SU-DHL-6 (cell line): ENCODE measurements around the gene ARRB1.

Experiments used
- H2AFZ ChIP-seq: fragments of 200-600 bp; sonication (generic); 2 replicates; pipeline ENCODE4 v1.6.1; 2014; ENCODE audit warnings: low read depth, mild to moderate bottlenecking, moderate library complexity, mixed read lengths, antibody characterized with exemption, low read length; ENCODE audit not compliant: severe bottlenecking
- H3F3A ChIP-seq: fragments of 200-600 bp; shearing (Covaris generic); 2 replicates; pipeline ENCODE4 v1.6.0; 2016; ENCODE audit warnings: antibody characterized with exemption, mild to moderate bottlenecking; ENCODE audit not compliant: insufficient read depth
- H3K27ac ChIP-seq: fragments of 200-600 bp; sonication (generic); 2 replicates; pipeline ENCODE4 v1.5.1; 2016; ENCODE audit warnings: low read depth, mild to moderate bottlenecking, low read length, moderate library complexity, mixed read lengths
- H3K27me3 ChIP-seq: fragments of 200-600 bp; sonication (generic), shearing (Covaris generic); 2 replicates; pipeline ENCODE4 v1.6.0; 2014; ENCODE audit warnings: mild to moderate bottlenecking, low read length
- H3K36me3 ChIP-seq: fragments of 200-600 bp; sonication (generic); 2 replicates; pipeline ENCODE4 v1.6.1; 2014; ENCODE audit warnings: mild to moderate bottlenecking, low read length, mixed read lengths
- H3K4me2 ChIP-seq: fragments of 300-600, 200-600 bp; shearing (Covaris generic), sonication (generic); 2 replicates; pipeline ENCODE4 v1.6.0; 2014; ENCODE audit warnings: low read length, low read depth, mild to moderate bottlenecking; ENCODE audit not compliant: poor library complexity, severe bottlenecking
- H3K4me3 ChIP-seq: fragments of 200-600 bp; sonication (generic); 2 replicates; pipeline ENCODE4 v1.5.1; 2014; ENCODE audit warnings: antibody characterized with exemption, low read length, mild to moderate bottlenecking, mixed read lengths; ENCODE audit not compliant: insufficient read depth, poor library complexity, severe bottlenecking
- H3K79me2 ChIP-seq: fragments of 200-600 bp; sonication (generic); 2 replicates; pipeline ENCODE4 v1.6.1; 2014; ENCODE audit warnings: mild to moderate bottlenecking, low read length, moderate library complexity; ENCODE audit not compliant: insufficient read depth
- H3K9ac ChIP-seq: fragments of 200-600 bp; sonication (generic); 2 replicates; pipeline ENCODE4 v1.7.0; 2014; ENCODE audit warnings: mild to moderate bottlenecking, low read length
- H3K9me2 ChIP-seq: fragments of 200-600 bp; sonication (generic); replicated peaks from 2 replicates; pipeline ENCODE4 v1.6.1; 2014; ENCODE audit warnings: low read length; ENCODE audit not compliant: insufficient read depth
- H3K9me3 ChIP-seq: fragments of 200-600 bp; sonication (generic); 2 replicates; pipeline ENCODE4 v1.6.1; 2014; ENCODE audit warnings: low read length, mixed read lengths; ENCODE audit not compliant: insufficient read depth
- H4K20me1 ChIP-seq: fragments of 200-600 bp; sonication (generic); 2 replicates; pipeline ENCODE4 v1.6.1; 2014; ENCODE audit warnings: low read depth, mild to moderate bottlenecking, antibody characterized with exemption, low read length, moderate library complexity, mixed read lengths
- CTCF ChIP-seq: fragments of 200-600 bp; sonication (generic); IDR thresholded peaks from one replicate; pipeline ENCODE4 v1.5.1; 2017; ENCODE audit warnings: antibody characterized with exemption, mild to moderate bottlenecking, low read length, moderate library complexity; ENCODE audit not compliant: insufficient read depth, poor library complexity, severe bottlenecking
- EZH2phosphoT487 ChIP-seq: fragments of 200-600 bp; sonication (generic), shearing (Covaris generic); conservative IDR thresholded peaks from 2 replicates; pipeline ENCODE4 v1.6.1; 2018; ENCODE audit warnings: mild to moderate bottlenecking, antibody characterized with exemption, low read length, moderate library complexity, mixed read lengths

Gene ARRB1

GRCh38 chr11:75375626-75376025 is 24.2 kb upstream of the ARRB1 start:
- no peaks in the 10 kb centered on the region for H3K9me3 ChIP-seq
- H3K27ac ChIP-seq, result no peak overlapping the region
- no peaks in the 10 kb centered on the region for H3K79me2 ChIP-seq
- no peak overlapping the region for H2AFZ ChIP-seq
- no peak overlapping the region for H3K9ac ChIP-seq
- H3K9me2 ChIP-seq, result no peaks in the 10 kb centered on the region
- H3K4me2 ChIP-seq, result no peak overlapping the region
- no peaks in the 10 kb centered on the region for H3F3A ChIP-seq
- H3K36me3 ChIP-seq, result no peaks in the 10 kb centered on the region
- no peak overlapping the region for H3K4me3 ChIP-seq
- H4K20me1 ChIP-seq, result no peaks in the 10 kb centered on the region
- TF ChIP-seq EZH2phosphoT487 (no peak), CTCF (no peak)
- no peaks in the 10 kb centered on the region for H3K27me3 ChIP-seq

- no peaks in the 10 kb centered on the region for H3K27me3 ChIP-seq
- no peak overlapping the region for H3K9ac ChIP-seq
- H4K20me1 ChIP-seq, result no peaks in the 10 kb centered on the region
- H3K27ac ChIP-seq, result no peak overlapping the region
- no peaks in the 10 kb centered on the region for H3K79me2 ChIP-seq
- H2AFZ ChIP-seq, result no peak overlapping the region
- H3K4me3 ChIP-seq, result no peak overlapping the region
- H3K36me3 ChIP-seq, result no peaks in the 10 kb centered on the region
- TF ChIP-seq EZH2phosphoT487 (no peak), CTCF (no peak)
- H3K9me2 ChIP-seq, result no peaks in the 10 kb centered on the region
- H3K9me3 ChIP-seq, result no peaks in the 10 kb centered on the region
- no peak overlapping the region for H3K4me2 ChIP-seq
- H3F3A ChIP-seq, result no peaks in the 10 kb centered on the region
Observed at GRCh38 chr11:75374646-75375045, 23.2 kb upstream of the ARRB1 start.

GRCh38 chr11:75373201-75373600 is 21.7 kb upstream of the ARRB1 start:
- no peak overlapping the region for H3K9ac ChIP-seq
- H3K9me3 ChIP-seq, result no peaks in the 10 kb centered on the region
- no peaks in the 10 kb centered on the region for H3K9me2 ChIP-seq
- no peak overlapping the region for H3K27ac ChIP-seq
- H3K27me3 ChIP-seq, result no peaks in the 10 kb centered on the region
- H3K4me2 ChIP-seq, result no peak overlapping the region
- no peaks in the 10 kb centered on the region for H3F3A ChIP-seq
- H3K4me3 ChIP-seq, result no peak overlapping the region
- H4K20me1 ChIP-seq, result no peaks in the 10 kb centered on the region
- TF ChIP-seq EZH2phosphoT487 (no peak), CTCF (no peak)
- no peaks in the 10 kb centered on the region for H3K79me2 ChIP-seq
- H3K36me3 ChIP-seq, result no peaks in the 10 kb centered on the region
- H2AFZ ChIP-seq, result no peak overlapping the region
